ENCODE results near the gene SIM2. TPM values are rescaled to one million over a fixed set of nuclear protein-coding genes. Genes with fewer than 3 reads are reported as not detected.

SIM2 gene
- polyA plus RNA-seq, 1 donor from 2014 or later, result not detected

GRCh38 chr21:36702622-36702968, 3.7 kb downstream of the SIM2 start:
- no peak overlapping the region for H2AFZ ChIP-seq (ENCODE audit: low read depth, low read length)
- H3F3A ChIP-seq (ENCODE audit: insufficient read depth, low read length, poor library complexity, severe bottlenecking), result no peaks in the 10 kb centered on the region
- no peak overlapping the region for H3K4me3 ChIP-seq (ENCODE audit: low read length)
- H3K36me3 ChIP-seq (ENCODE audit: insufficient read depth, low read length), result no peaks in the 10 kb centered on the region
- no peaks in the 10 kb centered on the region for H3K9me3 ChIP-seq (ENCODE audit: low read length)
- H3K9me2 ChIP-seq (ENCODE audit: insufficient read depth, low read length), result no peaks in the 10 kb centered on the region
- no peaks in the 10 kb centered on the region for H3K79me2 ChIP-seq (replicated peaks; ENCODE audit: insufficient read depth, low read length)
- H3K27me3 ChIP-seq (ENCODE audit: insufficient read depth, low read depth, low read length), result peaks cover 99% of the 10 kb centered on the region
- no peak overlapping the region for H3K4me2 ChIP-seq (ENCODE audit: low read length)
- H4K20me1 ChIP-seq (ENCODE audit: insufficient read depth), result no peaks in the 10 kb centered on the region
- H3K27ac ChIP-seq (ENCODE audit: low read length), result no peak overlapping the region
- no peak overlapping the region for H3K9ac ChIP-seq (ENCODE audit: low read length)
- TF ChIP-seq EZH2 (IDR thresholded peaks at IDR 0.05; ENCODE audit: borderline replicate concordance, insufficient read depth, low read length, poor library complexity, severe bottlenecking) (no peak), EP300 (conservative IDR thresholded peaks at IDR 0.05; ENCODE audit: poor library complexity, severe bottlenecking) (no peak), CTCF (IDR thresholded peaks at IDR 0.05; ENCODE audit: poor library complexity, severe bottlenecking) (no peak), MXI1 (conservative IDR thresholded peaks at IDR 0.05; ENCODE audit: poor library complexity, severe bottlenecking) (no peak), POLR2AphosphoS5 (IDR thresholded peaks at IDR 0.05) (no peak), TAF1 (IDR thresholded peaks at IDR 0.05; ENCODE audit: low read depth) (no peak)

GRCh38 chr21:36703123-36703522, 4.2 kb downstream of the SIM2 start:
- H4K20me1 ChIP-seq (ENCODE audit: insufficient read depth), result no peaks in the 10 kb centered on the region
- no peak overlapping the region for H3K9ac ChIP-seq (ENCODE audit: low read length)
- H3K4me2 ChIP-seq (ENCODE audit: low read length), result no peak overlapping the region
- H3K4me3 ChIP-seq (ENCODE audit: low read length), result no peak overlapping the region
- H3K27me3 ChIP-seq (ENCODE audit: insufficient read depth, low read depth, low read length), result peaks cover 99% of the 10 kb centered on the region
- TF ChIP-seq POLR2AphosphoS5 (IDR thresholded peaks at IDR 0.05), result no peak
- TF ChIP-seq EZH2 (IDR thresholded peaks at IDR 0.05; ENCODE audit: borderline replicate concordance, insufficient read depth, low read length, poor library complexity, severe bottlenecking), result no peak
- no peak for TF ChIP-seq REST (IDR thresholded peaks at IDR 0.05; ENCODE audit: borderline replicate concordance)
- no peak for TF ChIP-seq SMC3 (conservative IDR thresholded peaks at IDR 0.05; ENCODE audit: poor library complexity)
- TF ChIP-seq RAD21 (conservative IDR thresholded peaks at IDR 0.05), result no peak
- no peak for TF ChIP-seq MXI1 (conservative IDR thresholded peaks at IDR 0.05; ENCODE audit: poor library complexity, severe bottlenecking)
- H3K9me3 ChIP-seq (ENCODE audit: low read length), result no peaks in the 10 kb centered on the region
- no peak overlapping the region for H3K27ac ChIP-seq (ENCODE audit: low read length)
- H3K9me2 ChIP-seq (ENCODE audit: insufficient read depth, low read length), result no peaks in the 10 kb centered on the region
- no peaks in the 10 kb centered on the region for H3K79me2 ChIP-seq (replicated peaks; ENCODE audit: insufficient read depth, low read length)
- H3K36me3 ChIP-seq (ENCODE audit: insufficient read depth, low read length), result no peaks in the 10 kb centered on the region
- no peaks in the 10 kb centered on the region for H3F3A ChIP-seq (ENCODE audit: insufficient read depth, low read length, poor library complexity, severe bottlenecking)
- H2AFZ ChIP-seq (ENCODE audit: low read depth, low read length), result no peak overlapping the region
